ENCODE measurements around the gene SLC25A46. TPM values are rescaled to one million over a fixed set of nuclear protein-coding genes. Genes with fewer than 3 reads are reported as not detected.

Gene SLC25A46
- total RNA-seq, 1 experiment from 2014 or later, result 25.9 TPM

GRCh38 chr5:110768138-110768860, 29.5 kb downstream of the SLC25A46 start:
- POLR2A ChIA-PET, result no interaction called here
- Histone ChIP-seq H3K4me3 (replicated peaks in 1 of 2; ENCODE audit: low read depth in 1 of 2, low read length in 2 of 2) (no peak overlapping the region), H3K9me3 (ENCODE audit: control insufficient read depth in 1 of 2, insufficient read depth in 1 of 2, low read depth in 1 of 2, low read length in 2 of 2) (no peaks in the 10 kb centered on the region), H3K9me2 (ENCODE audit: insufficient read depth) (0 out of 2 replicates have a peak, but pooled peaks cover 4% of the 10 kb centered on the region), H3K27me3 (ENCODE audit: insufficient read depth, low read length) (no peaks in the 10 kb centered on the region), H3K4me2 (ENCODE audit: low read length) (no peak overlapping the region), H3K79me2 (ENCODE audit: insufficient read depth, low read length) (no peaks in the 10 kb centered on the region), H3K4me1 (ENCODE audit: control insufficient read depth in 1 of 2, insufficient read depth in 2 of 2, low read length in 2 of 2) (no peaks in the 10 kb centered on the region), H3K9ac (ENCODE audit: low read length) (no peak overlapping the region), H3K27ac (ENCODE audit: low read depth, low read length) (no peak overlapping the region), H2AFZ (ENCODE audit: low read depth, low read length, poor library complexity, severe bottlenecking) (no peak overlapping the region), H4K20me1 (ENCODE audit: insufficient read depth) (no peaks in the 10 kb centered on the region; the same call in 1 of the 2 replicates), H3K36me3 (ENCODE audit: control insufficient read depth in 1 of 2, insufficient read depth in 2 of 2, low read length in 2 of 2) (no peaks in the 10 kb centered on the region)
- no peak for TF ChIP-seq POLR2A (IDR thresholded peaks at IDR 0.05; ENCODE audit: borderline replicate concordance, extremely low read depth, insufficient read depth, insufficient read length)
- no peak for TF ChIP-seq TCF7L2 (IDR thresholded peaks at IDR 0.05; ENCODE audit: borderline replicate concordance, extremely low read depth, insufficient read depth, insufficient read length)
- no peak for TF ChIP-seq FOSL1 (IDR thresholded peaks at IDR 0.05; ENCODE audit: low read depth)
- no peak for TF ChIP-seq ATF3 (IDR thresholded peaks at IDR 0.05)
- TF ChIP-seq ELF1 (IDR thresholded peaks at IDR 0.05; ENCODE audit: borderline replicate concordance, low read depth), result no peak
- TF ChIP-seq ZNF274 (IDR thresholded peaks at IDR 0.05; ENCODE audit: low read depth, low read length), result no peak
- no peak for TF ChIP-seq SRF (IDR thresholded peaks at IDR 0.05; ENCODE audit: low read depth)
- TF ChIP-seq ZBTB33 (IDR thresholded peaks at IDR 0.05; ENCODE audit: extremely low read depth, insufficient replicate concordance, low read length), result no peak
- no peak for TF ChIP-seq MAX (IDR thresholded peaks at IDR 0.05)
- no peak for TF ChIP-seq EZH2phosphoT487 (IDR thresholded peaks at IDR 0.05; ENCODE audit: borderline replicate concordance)
- no peak for TF ChIP-seq CEBPB (IDR thresholded peaks at IDR 0.05; ENCODE audit: low read depth)
- no peak for TF ChIP-seq JUND (IDR thresholded peaks at IDR 0.05)
- no peak for TF ChIP-seq EZH2 (IDR thresholded peaks at IDR 0.05)
- TF ChIP-seq EGR1 (IDR thresholded peaks at IDR 0.05; ENCODE audit: low read depth), result no peak
- TF ChIP-seq CBX3 (IDR thresholded peaks at IDR 0.05; ENCODE audit: low read depth), result no peak
- no peak for TF ChIP-seq SIN3A (IDR thresholded peaks at IDR 0.05; ENCODE audit: low read depth)
- no peak for TF ChIP-seq REST (IDR thresholded peaks at IDR 0.05; ENCODE audit: low read depth)
- no peak for TF ChIP-seq ZFX (IDR thresholded peaks at IDR 0.05)
- no peak for TF ChIP-seq RAD21 (IDR thresholded peaks at IDR 0.05; ENCODE audit: low read depth)
- no peak for TF ChIP-seq YY1 (IDR thresholded peaks at IDR 0.05; ENCODE audit: extremely low read depth, insufficient replicate concordance, low read depth, low read length)
- CTCF ChIA-PET, result no interaction called here
- intact Hi-C loops (cut with micrococcal nuclease), result no loop called here
- DNase-seq (ENCODE audit: low read depth, low spot score) (no peak), ATAC-seq (no peak)
- RAD21 ChIA-PET (ENCODE audit: low non-redundant PET in 1 of 2, low total read pairs in 2 of 2, uncharacterized antibody in 2 of 2, unreplicated experiment in 2 of 2), result no interaction called here
- BruUV-seq (replicated peaks), result no TSS peak
